ENCODE results near the gene PPM1N. TPM values are rescaled to one million over a fixed set of nuclear protein-coding genes. Genes with fewer than 3 reads are reported as not detected.
A peak's percentile ranks its signal among the peaks of the same experiment; 100 is the strongest.

Gene PPM1N
- total RNA-seq, 1 donor: 0.99 TPM

- TF ChIP-seq, protein P1, sequence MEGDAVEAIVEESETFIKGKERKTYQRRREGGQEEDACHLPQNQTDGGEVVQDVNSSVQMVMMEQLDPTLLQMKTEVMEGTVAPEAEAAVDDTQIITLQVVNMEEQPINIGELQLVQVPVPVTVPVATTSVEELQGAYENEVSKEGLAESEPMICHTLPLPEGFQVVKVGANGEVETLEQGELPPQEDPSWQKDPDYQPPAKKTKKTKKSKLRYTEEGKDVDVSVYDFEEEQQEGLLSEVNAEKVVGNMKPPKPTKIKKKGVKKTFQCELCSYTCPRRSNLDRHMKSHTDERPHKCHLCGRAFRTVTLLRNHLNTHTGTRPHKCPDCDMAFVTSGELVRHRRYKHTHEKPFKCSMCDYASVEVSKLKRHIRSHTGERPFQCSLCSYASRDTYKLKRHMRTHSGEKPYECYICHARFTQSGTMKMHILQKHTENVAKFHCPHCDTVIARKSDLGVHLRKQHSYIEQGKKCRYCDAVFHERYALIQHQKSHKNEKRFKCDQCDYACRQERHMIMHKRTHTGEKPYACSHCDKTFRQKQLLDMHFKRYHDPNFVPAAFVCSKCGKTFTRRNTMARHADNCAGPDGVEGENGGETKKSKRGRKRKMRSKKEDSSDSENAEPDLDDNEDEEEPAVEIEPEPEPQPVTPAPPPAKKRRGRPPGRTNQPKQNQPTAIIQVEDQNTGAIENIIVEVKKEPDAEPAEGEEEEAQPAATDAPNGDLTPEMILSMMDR (IDR thresholded peaks at IDR 0.05; ENCODE audit: insufficient read depth, low read length): no peak
- H3K4me3 ChIP-seq (ENCODE audit: low read depth, low read length): peak overlapping the region; percentile 75
- peak; percentile 20 for DNase-seq (ENCODE audit: low read depth)
Observed at GRCh38 chr19:45467115-45467455, 31.2 kb upstream of the PPM1N start.

- peak; percentile 96 for DNase-seq (ENCODE audit: low read depth)
- TF ChIP-seq, protein P1 (IDR thresholded peaks at IDR 0.05; ENCODE audit: insufficient read depth, low read length): peak; percentile 5
- H3K4me3 ChIP-seq (ENCODE audit: low read depth, low read length): peak within 1 kb of the TSS; percentile 90
Observed at GRCh38 chr19:45467456-45468158, 30.6 kb upstream of the PPM1N start, which contains the start of gene FOSB. FOSB (plus strand) TSS chr19:45467996; CDS start chr19:45468587, 591 bp downstream.

DNA sequence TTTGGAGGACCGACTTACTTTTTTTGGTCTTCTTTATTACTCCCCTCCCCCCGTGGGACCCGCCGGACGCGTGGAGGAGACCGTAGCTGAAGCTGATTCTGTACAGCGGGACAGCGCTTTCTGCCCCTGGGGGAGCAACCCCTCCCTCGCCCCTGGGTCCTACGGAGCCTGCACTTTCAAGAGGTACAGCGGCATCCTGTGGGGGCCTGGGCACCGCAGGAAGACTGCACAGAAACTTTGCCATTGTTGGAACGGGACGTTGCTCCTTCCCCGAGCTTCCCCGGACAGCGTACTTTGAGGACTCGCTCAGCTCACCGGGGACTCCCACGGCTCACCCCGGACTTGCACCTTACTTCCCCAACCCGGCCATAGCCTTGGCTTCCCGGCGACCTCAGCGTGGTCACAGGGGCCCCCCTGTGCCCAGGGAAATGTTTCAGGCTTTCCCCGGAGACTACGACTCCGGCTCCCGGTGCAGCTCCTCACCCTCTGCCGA is 30.0 kb upstream of the PPM1N start:
- no peak for DNase-seq (ENCODE audit: low read depth)
- peak overlapping the region; percentile 90 for H3K4me3 ChIP-seq (ENCODE audit: low read depth, low read length)
- TF ChIP-seq, protein P1 (IDR thresholded peaks at IDR 0.05; ENCODE audit: insufficient read depth, low read length): peak; percentile 12

DNA sequence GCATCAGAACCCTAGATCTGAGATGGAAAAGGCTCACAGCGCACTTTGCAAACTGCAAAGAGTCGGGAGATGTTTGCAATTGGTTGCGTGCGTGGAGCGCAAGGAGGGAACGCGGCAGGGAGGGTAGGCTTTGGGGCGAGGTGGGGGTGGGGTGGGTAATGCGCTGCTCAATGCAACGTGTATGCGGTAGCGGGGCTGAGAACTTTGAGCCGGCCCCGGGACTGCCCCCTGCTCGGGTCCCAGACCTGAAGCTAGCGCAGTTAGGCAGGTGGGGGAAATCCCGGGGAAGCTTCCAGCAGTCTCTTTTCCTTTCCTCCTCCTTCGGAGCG is 29.5 kb upstream of the PPM1N start:
- peak overlapping the region; percentile 90 for H3K4me3 ChIP-seq (ENCODE audit: low read depth, low read length)
- TF ChIP-seq, protein P1 (IDR thresholded peaks at IDR 0.05; ENCODE audit: insufficient read depth, low read length): no peak
- no peak for DNase-seq (ENCODE audit: low read depth)

- TF ChIP-seq, protein P1 (IDR thresholded peaks at IDR 0.05; ENCODE audit: insufficient read depth, low read length): no peak
- DNase-seq (ENCODE audit: low read depth): peak; percentile 92
- H3K4me3 ChIP-seq (ENCODE audit: low read depth, low read length): peak overlapping the region; percentile 90
Observed at GRCh38 chr19:45469132-45469944, 28.9 kb upstream of the PPM1N start.

- peak; percentile 47 for DNase-seq (ENCODE audit: low read depth)
- TF ChIP-seq, protein P1 (IDR thresholded peaks at IDR 0.05; ENCODE audit: insufficient read depth, low read length): no peak
- H3K4me3 ChIP-seq (ENCODE audit: low read depth, low read length): peak overlapping the region; percentile 90
Observed at GRCh38 chr19:45469945-45470761, 28.1 kb upstream of the PPM1N start.

Measured in fibroblast of the aortic adventitia (primary cell).